HepG2 (cell line): ENCODE results near the gene GATA5. TPM values are rescaled to one million over a fixed set of nuclear protein-coding genes. Genes with fewer than 3 reads are reported as not detected.

Experiments
- ARHGAP35 ChIP-seq: sonication (generic); formaldehyde crosslinking; IDR thresholded peaks from 2 replicates; pipeline ENCODE4 v1.9.0; 2022; ENCODE audit warnings: mild to moderate bottlenecking, inconsistent platforms, moderate library complexity, missing genetic modification reagents, borderline replicate concordance
- HNRNPLL ChIP-seq: fragments of 200-400 bp; formaldehyde crosslinking; IDR thresholded peaks from 2 replicates; pipeline ENCODE4 v1.6.1; 2017; ENCODE audit warnings: mild to moderate bottlenecking, low read depth, low read length; ENCODE audit not compliant: poor library complexity, severe bottlenecking
- HOXA3 ChIP-seq: sonication (generic); formaldehyde crosslinking; IDR thresholded peaks from 2 replicates; pipeline ENCODE4 v1.5.0; 2020; ENCODE audit warnings: missing genetic modification reagents
- IKZF4 ChIP-seq: sonication (generic); formaldehyde crosslinking; IDR thresholded peaks from 2 replicates; pipeline ENCODE4 v1.5.1; 2020; ENCODE audit warnings: borderline replicate concordance, mild to moderate bottlenecking, low read depth, missing genetic modification reagents; ENCODE audit errors: not compliant biosample characterization
- SAFB2 ChIP-seq: sonication (generic); formaldehyde crosslinking; IDR thresholded peaks from 2 replicates; pipeline ENCODE4 v1.5.1; 2020; ENCODE audit warnings: missing genetic modification reagents, low read depth, mild to moderate bottlenecking, borderline replicate concordance
- SETDB1 ChIP-seq: sonication (generic); formaldehyde crosslinking; IDR thresholded peaks from 2 replicates; pipeline ENCODE4 v1.5.1; 2020; ENCODE audit warnings: missing genetic modification reagents, mild to moderate bottlenecking, borderline replicate concordance
- SPEN ChIP-seq: sonication (generic); formaldehyde crosslinking; IDR thresholded peaks from 2 replicates; pipeline ENCODE4 v1.5.1; 2020; ENCODE audit warnings: low read depth, mild to moderate bottlenecking, missing genetic modification reagents
- ZNF674 ChIP-seq: sonication (generic); formaldehyde crosslinking; IDR thresholded peaks from 2 replicates; pipeline ENCODE4 v1.5.0; 2020; ENCODE audit warnings: low read depth, mild to moderate bottlenecking, missing genetic modification reagents
- ZNF761 ChIP-seq: sonication (generic); formaldehyde crosslinking; conservative IDR thresholded peaks from 2 replicates; pipeline ENCODE4 v1.4.0; 2020; ENCODE audit warnings: mild to moderate bottlenecking, missing genetic modification reagents
- polyA plus RNA-seq, 8 experiments: library from polyadenylated mRNA; depleted of rRNA in 3 of 8; stranded (reverse) in 7 of 8; unstranded in 1 of 8; fragments of >200 nt; fragmentation: Illumina TruSeq in 4 of 8; extraction: Trizol in 4 of 8; gene quantifications; 2 replicates each; pipeline versions ENCODE4 v1.2.1 to v1.2.3, GENCODE V29; 2011 to 2016; ENCODE audit warnings: low read depth in 4 of 8, missing spikeins in 1 of 8, mixed read lengths in 1 of 8; ENCODE audit not compliant: insufficient read depth in 1 of 8
- total RNA-seq, 5 experiments: library from RNA; depleted of rRNA; stranded (reverse); fragments of >200 nt; fragmentation: Illumina TruSeq; extraction: Trizol; gene quantifications; 2 replicates each; pipeline ENCODE4 v1.2.3, GENCODE V29; 2016; ENCODE audit warnings: low read depth in 1 of 5
- TF ChIP-seq, protein P1 (sequence below): sonication (generic); formaldehyde crosslinking; IDR thresholded peaks from 2 replicates; pipeline ENCODE4 v1.5.0; 2020; ENCODE audit warnings: missing genetic modification reagents
- TF ChIP-seq, protein P2 (sequence below): sonication (generic); formaldehyde crosslinking; IDR thresholded peaks from 2 replicates; pipeline ENCODE4 v1.8.0; 2022; ENCODE audit warnings: mild to moderate bottlenecking, missing genetic modification reagents, borderline replicate concordance
- TF ChIP-seq, protein P3 (sequence below), 2 experiments: fragments of 450-650 bp in 1 of 2; sonication (generic) in 1 of 2; formaldehyde crosslinking in 1 of 2; IDR thresholded peaks; 2 replicates each; pipeline versions ENCODE4 v1.6.1 to v1.8.0; 2016 to 2022; ENCODE audit warnings: antibody characterized with exemption in 1 of 2, mild to moderate bottlenecking in 1 of 2, missing genetic modification reagents in 1 of 2

GATA5 gene
- total and polyA plus RNA-seq, 2 of the 13 experiments (the other 11 are each of a cell fraction or from before 2014, with no cell fraction given), result 0.12 to 0.20 TPM

DNA sequence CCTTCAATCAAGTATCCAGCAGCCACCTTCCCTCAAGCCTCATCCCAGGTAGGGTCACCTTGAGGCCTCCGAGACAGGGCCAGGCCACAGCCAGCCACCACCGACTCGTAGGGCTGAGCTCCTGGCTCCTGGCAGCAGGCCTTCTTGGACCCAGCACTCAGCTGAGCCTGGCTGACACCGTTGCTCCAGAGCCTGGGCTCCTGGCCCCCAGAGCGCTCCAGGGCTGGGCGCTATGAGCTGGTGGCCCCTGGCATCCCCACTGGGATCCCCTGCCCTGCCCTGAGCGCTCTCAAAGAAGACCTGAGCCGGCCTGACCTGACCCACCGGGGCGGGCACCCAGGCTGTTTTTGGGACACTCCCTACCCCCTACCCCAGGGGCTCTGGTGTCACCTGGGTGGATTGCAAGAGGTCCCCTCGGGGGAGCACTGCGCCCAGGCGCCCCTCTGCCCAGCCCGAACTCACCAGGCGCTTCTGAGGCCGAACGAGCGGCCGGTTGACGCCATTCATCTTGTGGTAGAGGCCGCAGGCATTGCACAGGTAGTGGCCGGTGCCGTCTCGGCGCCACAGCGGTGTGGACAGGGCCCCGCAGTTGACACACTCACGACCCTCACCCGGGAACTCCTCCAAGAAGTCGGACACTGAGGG is 2.7 kb downstream of the GATA5 start (continued):
- no peak for TF ChIP-seq IKZF4 (CRISPR knock-in tag)
- TF ChIP-seq, protein P1, sequence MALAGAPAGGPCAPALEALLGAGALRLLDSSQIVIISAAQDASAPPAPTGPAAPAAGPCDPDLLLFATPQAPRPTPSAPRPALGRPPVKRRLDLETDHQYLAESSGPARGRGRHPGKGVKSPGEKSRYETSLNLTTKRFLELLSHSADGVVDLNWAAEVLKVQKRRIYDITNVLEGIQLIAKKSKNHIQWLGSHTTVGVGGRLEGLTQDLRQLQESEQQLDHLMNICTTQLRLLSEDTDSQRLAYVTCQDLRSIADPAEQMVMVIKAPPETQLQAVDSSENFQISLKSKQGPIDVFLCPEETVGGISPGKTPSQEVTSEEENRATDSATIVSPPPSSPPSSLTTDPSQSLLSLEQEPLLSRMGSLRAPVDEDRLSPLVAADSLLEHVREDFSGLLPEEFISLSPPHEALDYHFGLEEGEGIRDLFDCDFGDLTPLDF, result no peak
- TF ChIP-seq SETDB1 (CRISPR knock-in tag), result no peak
- 0 out of 2 replicates have a peak, but pooled peaks have one; percentile 30 for TF ChIP-seq ARHGAP35 (CRISPR knock-in tag)
- no peak for TF ChIP-seq ZNF761 (CRISPR knock-in tag)
- TF ChIP-seq, protein P2, sequence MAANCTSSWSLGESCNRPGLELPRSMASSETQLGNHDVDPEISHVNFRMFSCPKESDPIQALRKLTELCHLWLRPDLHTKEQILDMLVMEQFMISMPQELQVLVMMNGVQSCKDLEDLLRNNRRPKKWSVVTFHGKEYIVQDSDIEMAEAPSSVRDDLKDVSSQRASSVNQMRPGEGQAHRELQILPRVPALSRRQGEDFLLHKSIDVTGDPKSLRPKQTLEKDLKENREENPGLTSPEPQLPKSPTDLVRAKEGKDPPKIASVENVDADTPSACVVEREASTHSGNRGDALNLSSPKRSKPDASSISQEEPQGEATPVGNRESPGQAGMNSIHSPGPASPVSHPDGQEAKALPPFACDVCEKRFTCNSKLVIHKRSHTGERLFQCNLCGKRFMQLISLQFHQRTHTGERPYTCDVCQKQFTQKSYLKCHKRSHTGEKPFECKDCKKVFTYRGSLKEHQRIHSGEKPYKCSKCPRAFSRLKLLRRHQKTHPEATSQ, result no peak
- TF ChIP-seq, protein P3, sequence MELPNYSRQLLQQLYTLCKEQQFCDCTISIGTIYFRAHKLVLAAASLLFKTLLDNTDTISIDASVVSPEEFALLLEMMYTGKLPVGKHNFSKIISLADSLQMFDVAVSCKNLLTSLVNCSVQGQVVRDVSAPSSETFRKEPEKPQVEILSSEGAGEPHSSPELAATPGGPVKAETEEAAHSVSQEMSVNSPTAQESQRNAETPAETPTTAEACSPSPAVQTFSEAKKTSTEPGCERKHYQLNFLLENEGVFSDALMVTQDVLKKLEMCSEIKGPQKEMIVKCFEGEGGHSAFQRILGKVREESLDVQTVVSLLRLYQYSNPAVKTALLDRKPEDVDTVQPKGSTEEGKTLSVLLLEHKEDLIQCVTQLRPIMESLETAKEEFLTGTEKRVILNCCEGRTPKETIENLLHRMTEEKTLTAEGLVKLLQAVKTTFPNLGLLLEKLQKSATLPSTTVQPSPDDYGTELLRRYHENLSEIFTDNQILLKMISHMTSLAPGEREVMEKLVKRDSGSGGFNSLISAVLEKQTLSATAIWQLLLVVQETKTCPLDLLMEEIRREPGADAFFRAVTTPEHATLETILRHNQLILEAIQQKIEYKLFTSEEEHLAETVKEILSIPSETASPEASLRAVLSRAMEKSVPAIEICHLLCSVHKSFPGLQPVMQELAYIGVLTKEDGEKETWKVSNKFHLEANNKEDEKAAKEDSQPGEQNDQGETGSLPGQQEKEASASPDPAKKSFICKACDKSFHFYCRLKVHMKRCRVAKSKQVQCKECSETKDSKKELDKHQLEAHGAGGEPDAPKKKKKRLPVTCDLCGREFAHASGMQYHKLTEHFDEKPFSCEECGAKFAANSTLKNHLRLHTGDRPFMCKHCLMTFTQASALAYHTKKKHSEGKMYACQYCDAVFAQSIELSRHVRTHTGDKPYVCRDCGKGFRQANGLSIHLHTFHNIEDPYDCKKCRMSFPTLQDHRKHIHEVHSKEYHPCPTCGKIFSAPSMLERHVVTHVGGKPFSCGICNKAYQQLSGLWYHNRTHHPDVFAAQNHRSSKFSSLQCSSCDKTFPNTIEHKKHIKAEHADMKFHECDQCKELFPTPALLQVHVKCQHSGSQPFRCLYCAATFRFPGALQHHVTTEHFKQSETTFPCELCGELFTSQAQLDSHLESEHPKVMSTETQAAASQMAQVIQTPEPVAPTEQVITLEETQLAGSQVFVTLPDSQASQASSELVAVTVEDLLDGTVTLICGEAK (IDR thresholded peaks at IDR 0.05), result no peak
- TF ChIP-seq, protein P3 (CRISPR knock-in tag; IDR thresholded peaks at IDR 0.05), result 0 out of 2 replicates have a peak, but pooled peaks have one; percentile 9
- no peak for TF ChIP-seq ZNF674
- TF ChIP-seq SPEN, result no peak
- no peak for TF ChIP-seq HOXA3 (CRISPR knock-in tag)
- no peak for TF ChIP-seq SAFB2 (CRISPR knock-in tag)
- no peak for TF ChIP-seq HNRNPLL
